ENCODE measurements around the gene PPP1R14B. TPM values are rescaled to one million over a fixed set of nuclear protein-coding genes. Genes with fewer than 3 reads are reported as not detected.

Gene PPP1R14B
- total RNA-seq, 3 donors from 2014 or later: 73.6 to 142 (median 87.5) TPM

GRCh38 chr11:64208796-64209562, 37.8 kb downstream of the PPP1R14B start:
- Histone ChIP-seq H3K9me3 (no peaks in the 10 kb centered on the region), H3K36me3 (ENCODE audit: low read depth) (no peaks in the 10 kb centered on the region), H3K4me1 (ENCODE audit: low read depth) (peaks cover 32% of the 10 kb centered on the region), H3K4me3 (no peak overlapping the region)
- no peak for DNase-seq
- no peak for TF ChIP-seq CTCF (IDR thresholded peaks at IDR 0.05)
- intact Hi-C loops (cut with DNase I, micrococcal nuclease): loop anchor here (5.0 to 10.0 kb wide), 2 partner anchors 93 to 96 kb away; partner anchors contain the start of genes CATSPERZ (in 2 of the 2) and ESRRA (in 1 of the 2)
- no peak for ATAC-seq

- H3K9me3 ChIP-seq: no peaks in the 10 kb centered on the region
- no peak overlapping the region for H3K4me3 ChIP-seq
- no peak for TF ChIP-seq CTCF (IDR thresholded peaks at IDR 0.05)
- intact Hi-C loops (cut with DNase I, micrococcal nuclease): loop anchor here (5.0 to 10.0 kb wide), 2 partner anchors 94 to 97 kb away; partner anchors contain the start of genes CATSPERZ (in 2 of the 2) and ESRRA (in 1 of the 2)
- H3K4me1 ChIP-seq (ENCODE audit: low read depth): peaks cover 32% of the 10 kb centered on the region
- no peak for DNase-seq
- H3K36me3 ChIP-seq (ENCODE audit: low read depth): no peaks in the 10 kb centered on the region
- ATAC-seq: no peak
These were observed 38.5 kb downstream of the PPP1R14B start for GRCh38 chr11:64208086-64208795.

GRCh38 chr11:64207256-64208085, 39.3 kb downstream of the PPP1R14B start:
- peak; percentile 73 to 90 (median 75) for DNase-seq

GRCh38 chr11:64206457-64207255, 40.1 kb downstream of the PPP1R14B start, which contains the start of gene FERMT3:
FERMT3 (plus strand) TSS chr11:64206721; CDS start chr11:64207365, 644 bp downstream.
- Histone ChIP-seq H3K4me1 (ENCODE audit: low read depth) (peaks cover 32% of the 10 kb centered on the region), H3K9me3 (no peaks in the 10 kb centered on the region), H3K4me3 (peak within 1 kb of the TSS; percentile 9), H3K36me3 (ENCODE audit: low read depth) (peaks cover 12% of the 10 kb centered on the region)
- intact Hi-C loops (cut with DNase I, micrococcal nuclease): loop anchor here (5.0 to 10.0 kb wide), 2 partner anchors 96 to 98 kb away; partner anchors contain the start of genes CATSPERZ (in 2 of the 2) and ESRRA (in 1 of the 2)
- ATAC-seq: peak; percentile 85
- no peak for TF ChIP-seq CTCF (IDR thresholded peaks at IDR 0.05)
- DNase-seq: peak; percentile 90 to 95 (median 92)

More at GRCh38 chr11:64207256-64208085, 39.3 kb downstream of the PPP1R14B start:
- peak; percentile 53 for ATAC-seq
- H3K36me3 ChIP-seq (ENCODE audit: low read depth): peaks cover 7% of the 10 kb centered on the region
- intact Hi-C loops (cut with DNase I, micrococcal nuclease): loop anchor here (5.0 to 10.0 kb wide), 2 partner anchors 95 to 97 kb away; partner anchors contain the start of genes CATSPERZ (in 2 of the 2) and ESRRA (in 1 of the 2)
- no peaks in the 10 kb centered on the region for H3K9me3 ChIP-seq
- H3K4me1 ChIP-seq (ENCODE audit: low read depth): peaks cover 32% of the 10 kb centered on the region
- no peak for TF ChIP-seq CTCF (IDR thresholded peaks at IDR 0.05)
- peak overlapping the region; percentile 9 for H3K4me3 ChIP-seq

Measured in mucosa of descending colon (tissue), 3 donors.